ENCODE measurements around the gene CLECL1.

Gene CLECL1

DNA sequence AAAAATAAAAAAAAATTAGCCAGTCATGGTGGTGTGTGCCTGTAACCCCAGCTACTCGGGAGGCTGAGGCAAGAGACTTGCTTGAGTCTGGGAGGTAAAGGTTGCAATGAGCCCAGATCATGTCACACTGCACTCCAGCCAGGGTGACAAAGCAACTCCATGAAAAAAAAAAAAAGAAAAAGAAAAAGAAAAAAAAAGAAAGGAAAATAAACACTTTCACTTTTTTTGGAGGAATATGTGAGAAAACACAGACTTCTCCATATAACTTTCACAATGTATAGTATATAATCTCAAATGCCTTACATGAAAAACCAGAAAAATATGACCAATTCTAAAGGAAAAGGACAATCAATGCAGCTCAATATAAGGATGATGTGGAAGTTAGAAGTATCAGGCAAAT, 8.9 kb downstream of the CLECL1 start:
- no CpG with 5 or more reads among the region's 1 CpG for WGBS, 2 donors (ENCODE audit: extremely low coverage in 2 of 2, insufficient read length in 2 of 2, insufficient replicate concordance in 1 of 2)
- no peak overlapping the region for H3K4ac ChIP-seq (ENCODE audit: low read length)
- no peak overlapping the region for H3K4me3 ChIP-seq (ENCODE audit: low read length in 2 of 2)
- H3K4me1 ChIP-seq (ENCODE audit: control insufficient read depth in 2 of 2, insufficient read depth in 1 of 2, low read depth in 1 of 2, low read length in 2 of 2): no peaks in the 10 kb centered on the region
- H2BK15ac ChIP-seq (ENCODE audit: low read length): no peak overlapping the region
- no peak overlapping the region for H2AFZ ChIP-seq (ENCODE audit: low read length)
- no peaks in the 10 kb centered on the region for H3K79me1 ChIP-seq (ENCODE audit: low read depth, low read length)
- no peak overlapping the region for H3K23ac ChIP-seq (ENCODE audit: low read depth, low read length, poor library complexity)
- H3K18ac ChIP-seq (ENCODE audit: low read length): no peak overlapping the region
- no peak overlapping the region for H2BK12ac ChIP-seq (ENCODE audit: low read length)
- no peak overlapping the region for H2AK5ac ChIP-seq (ENCODE audit: low read depth, low read length)
- no peak for DNase-seq (ENCODE audit: low spot score)
- no peak overlapping the region for H2BK5ac ChIP-seq (ENCODE audit: low read length)
- H3K9ac ChIP-seq (ENCODE audit: low read depth, low read length, poor library complexity): no peak overlapping the region
- H2BK120ac ChIP-seq (ENCODE audit: low read depth, low read length): no peak overlapping the region
- H4K8ac ChIP-seq (ENCODE audit: low read depth, low read length): no peak overlapping the region
- H3K27ac ChIP-seq (replicated peaks; ENCODE audit: low read length): no peak overlapping the region
- H3K36me3 ChIP-seq (replicated peaks in 1 of 2; ENCODE audit: control insufficient read depth in 2 of 2, insufficient read depth in 2 of 2, low read length in 2 of 2): no peaks in the 10 kb centered on the region
- H3K9me3 ChIP-seq (replicated peaks in 1 of 2; ENCODE audit: control insufficient read depth in 2 of 2, insufficient read depth in 1 of 2, low read depth in 1 of 2, low read length in 2 of 2): peaks cover 0 to 2% of the 10 kb centered on the region in 2 donors
- no peak overlapping the region for H3K14ac ChIP-seq (ENCODE audit: low read length)
- no peaks in the 10 kb centered on the region for H3K27me3 ChIP-seq (ENCODE audit: control insufficient read depth in 3 of 3, insufficient read depth in 3 of 3, low read depth in 1 of 3, low read length in 3 of 3)
- no peak overlapping the region for H4K91ac ChIP-seq (ENCODE audit: low read depth, low read length, poor library complexity)
- no peak overlapping the region for H3K4me2 ChIP-seq (ENCODE audit: insufficient read depth, low read length, poor library complexity, severe bottlenecking)

DNA sequence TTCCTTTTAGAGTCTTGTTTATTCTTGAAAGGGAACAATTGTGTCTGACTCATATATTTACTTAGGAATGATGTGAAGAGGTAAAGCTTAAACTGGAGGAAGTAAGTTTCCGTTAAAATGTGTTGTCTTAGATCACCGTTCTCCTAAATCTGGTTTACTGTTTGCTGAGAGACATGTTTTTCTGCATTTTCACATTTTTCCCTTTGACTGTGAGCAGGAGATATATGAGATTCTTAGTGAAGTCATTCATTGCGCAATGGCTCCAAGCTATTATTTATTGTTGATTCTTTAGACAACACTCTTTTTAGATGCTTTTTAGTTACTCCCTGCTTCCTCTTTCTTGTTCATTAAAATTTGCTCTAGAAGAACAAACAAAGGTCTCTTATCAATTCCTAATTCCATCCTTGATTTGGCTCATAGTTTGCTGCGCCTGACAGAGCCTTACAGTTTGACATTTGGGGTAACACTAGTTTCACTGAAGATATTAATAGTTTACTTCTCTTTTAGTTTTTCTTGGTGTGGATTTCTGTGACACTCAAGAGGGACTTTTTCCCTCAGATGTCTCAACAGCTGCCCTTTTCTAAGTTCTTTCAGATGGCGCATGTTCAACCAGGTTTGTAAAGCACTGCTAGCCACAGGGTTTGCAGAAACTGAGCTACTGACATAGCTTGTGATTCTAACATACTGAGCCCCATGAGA, 11.4 kb downstream of the CLECL1 start:
- Histone ChIP-seq H3K14ac (ENCODE audit: low read length) (no peak overlapping the region), H2BK5ac (ENCODE audit: low read length) (no peak overlapping the region), H2AFZ (ENCODE audit: low read length) (no peak overlapping the region), H2AK5ac (ENCODE audit: low read depth, low read length) (no peak overlapping the region), H3K4me2 (ENCODE audit: insufficient read depth, low read length, poor library complexity, severe bottlenecking) (no peak overlapping the region), H3K4me3 (ENCODE audit: low read length in 2 of 2) (no peak overlapping the region), H3K9me3 (replicated peaks in 1 of 2; ENCODE audit: control insufficient read depth in 2 of 2, insufficient read depth in 1 of 2, low read depth in 1 of 2, low read length in 2 of 2) (peaks cover 0 to 2% of the 10 kb centered on the region in 2 donors), H2BK12ac (ENCODE audit: low read length) (no peak overlapping the region), H3K27me3 (ENCODE audit: control insufficient read depth in 3 of 3, insufficient read depth in 3 of 3, low read depth in 1 of 3, low read length in 3 of 3) (no peaks in the 10 kb centered on the region), H3K27ac (replicated peaks; ENCODE audit: low read length) (no peak overlapping the region), H4K91ac (ENCODE audit: low read depth, low read length, poor library complexity) (no peak overlapping the region), H3K36me3 (replicated peaks in 1 of 2; ENCODE audit: control insufficient read depth in 2 of 2, insufficient read depth in 2 of 2, low read length in 2 of 2) (no peaks in the 10 kb centered on the region), H3K18ac (ENCODE audit: low read length) (no peak overlapping the region), H3K9ac (ENCODE audit: low read depth, low read length, poor library complexity) (no peak overlapping the region), H3K79me1 (ENCODE audit: low read depth, low read length) (no peaks in the 10 kb centered on the region), H3K23ac (ENCODE audit: low read depth, low read length, poor library complexity) (no peak overlapping the region), H3K4ac (ENCODE audit: low read length) (no peak overlapping the region), H2BK120ac (ENCODE audit: low read depth, low read length) (no peak overlapping the region), H3K4me1 (ENCODE audit: control insufficient read depth in 2 of 2, insufficient read depth in 1 of 2, low read depth in 1 of 2, low read length in 2 of 2) (no peaks in the 10 kb centered on the region), H2BK15ac (ENCODE audit: low read length) (no peak overlapping the region), H4K8ac (ENCODE audit: low read depth, low read length) (no peak overlapping the region)
- no peak for DNase-seq (ENCODE audit: low spot score)
- whole genome bisulfite sequencing, 2 donors (ENCODE audit: extremely low coverage in 2 of 2, insufficient read length in 2 of 2, insufficient replicate concordance in 1 of 2): no CpG with 5 or more reads among the region's 5 CpGs

DNA sequence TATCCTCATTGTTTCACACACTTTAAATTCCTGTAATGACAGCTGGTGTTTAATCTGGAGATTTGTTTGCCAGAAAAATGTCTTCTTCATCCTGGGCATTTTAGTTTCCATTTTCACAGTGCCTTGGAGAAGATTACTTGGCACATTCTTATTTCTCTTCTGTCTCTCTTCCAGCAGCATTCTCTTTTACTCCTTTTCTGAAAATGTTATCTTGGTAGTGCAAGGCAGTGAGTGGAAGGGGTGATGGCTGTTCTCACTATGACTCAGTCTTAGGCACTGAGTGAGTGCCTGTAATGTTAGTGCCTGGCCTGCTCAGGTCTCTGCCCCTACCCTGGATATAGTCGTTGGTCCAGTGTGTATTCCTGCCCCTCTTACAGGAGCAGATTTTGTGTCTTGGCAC, 13.1 kb downstream of the CLECL1 start:
- Histone ChIP-seq H3K27me3 (ENCODE audit: control insufficient read depth in 3 of 3, insufficient read depth in 3 of 3, low read depth in 1 of 3, low read length in 3 of 3) (no peaks in the 10 kb centered on the region), H3K4me3 (ENCODE audit: low read length in 2 of 2) (no peak overlapping the region), H2BK15ac (ENCODE audit: low read length) (no peak overlapping the region), H4K91ac (ENCODE audit: low read depth, low read length, poor library complexity) (no peak overlapping the region), H2AFZ (ENCODE audit: low read length) (no peak overlapping the region), H2BK12ac (ENCODE audit: low read length) (no peak overlapping the region), H3K14ac (ENCODE audit: low read length) (no peak overlapping the region), H3K4me1 (ENCODE audit: control insufficient read depth in 2 of 2, insufficient read depth in 1 of 2, low read depth in 1 of 2, low read length in 2 of 2) (no peaks in the 10 kb centered on the region), H3K23ac (ENCODE audit: low read depth, low read length, poor library complexity) (no peak overlapping the region), H3K4me2 (ENCODE audit: insufficient read depth, low read length, poor library complexity, severe bottlenecking) (no peak overlapping the region), H3K27ac (replicated peaks; ENCODE audit: low read length) (no peak overlapping the region), H3K4ac (ENCODE audit: low read length) (no peak overlapping the region), H3K36me3 (replicated peaks in 1 of 2; ENCODE audit: control insufficient read depth in 2 of 2, insufficient read depth in 2 of 2, low read length in 2 of 2) (no peaks in the 10 kb centered on the region), H3K18ac (ENCODE audit: low read length) (no peak overlapping the region), H2BK120ac (ENCODE audit: low read depth, low read length) (no peak overlapping the region), H3K79me1 (ENCODE audit: low read depth, low read length) (no peaks in the 10 kb centered on the region), H3K9ac (ENCODE audit: low read depth, low read length, poor library complexity) (no peak overlapping the region), H3K9me3 (replicated peaks in 1 of 2; ENCODE audit: control insufficient read depth in 2 of 2, insufficient read depth in 1 of 2, low read depth in 1 of 2, low read length in 2 of 2) (peaks cover 0 to 2% of the 10 kb centered on the region in 2 donors), H2AK5ac (ENCODE audit: low read depth, low read length) (no peak overlapping the region), H4K8ac (ENCODE audit: low read depth, low read length) (no peak overlapping the region), H2BK5ac (ENCODE audit: low read length) (no peak overlapping the region)
- DNase-seq (ENCODE audit: low spot score): no peak
- no CpG with 5 or more reads among the region's 1 CpG for WGBS, 2 donors (ENCODE audit: extremely low coverage in 2 of 2, insufficient read length in 2 of 2, insufficient replicate concordance in 1 of 2)

DNA sequence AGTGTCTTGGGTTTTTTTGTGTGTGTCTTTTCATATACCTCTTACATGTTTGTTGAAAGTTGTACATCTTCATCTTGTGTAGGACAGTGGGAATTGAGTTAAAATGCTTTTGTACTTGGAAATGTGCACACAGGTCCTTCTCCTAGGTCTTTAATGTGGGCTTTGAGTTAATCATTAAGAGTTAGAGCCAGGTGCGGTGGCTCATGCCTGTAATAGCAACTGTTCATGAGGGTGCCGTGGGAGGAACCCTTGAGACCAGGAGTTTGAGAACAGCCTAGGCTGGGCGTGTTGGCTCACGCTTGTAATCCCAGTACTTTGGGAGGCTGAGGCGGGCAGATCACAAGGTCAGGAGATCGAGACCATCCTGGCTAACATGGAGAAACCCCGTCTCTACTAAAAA, 13.9 kb downstream of the CLECL1 start:
- Histone ChIP-seq H4K8ac (ENCODE audit: low read depth, low read length) (no peak overlapping the region), H3K4me1 (ENCODE audit: control insufficient read depth in 2 of 2, insufficient read depth in 1 of 2, low read depth in 1 of 2, low read length in 2 of 2) (no peaks in the 10 kb centered on the region), H2AK5ac (ENCODE audit: low read depth, low read length) (no peak overlapping the region), H2BK5ac (ENCODE audit: low read length) (no peak overlapping the region), H3K27ac (replicated peaks; ENCODE audit: low read length) (no peak overlapping the region), H2BK12ac (ENCODE audit: low read length) (no peak overlapping the region), H4K91ac (ENCODE audit: low read depth, low read length, poor library complexity) (no peak overlapping the region), H3K23ac (ENCODE audit: low read depth, low read length, poor library complexity) (no peak overlapping the region), H2BK15ac (ENCODE audit: low read length) (no peak overlapping the region), H3K79me1 (ENCODE audit: low read depth, low read length) (no peaks in the 10 kb centered on the region), H3K14ac (ENCODE audit: low read length) (no peak overlapping the region), H2BK120ac (ENCODE audit: low read depth, low read length) (no peak overlapping the region), H3K4me3 (ENCODE audit: low read length in 2 of 2) (no peak overlapping the region), H3K27me3 (ENCODE audit: control insufficient read depth in 3 of 3, insufficient read depth in 3 of 3, low read depth in 1 of 3, low read length in 3 of 3) (no peaks in the 10 kb centered on the region), H3K9ac (ENCODE audit: low read depth, low read length, poor library complexity) (no peak overlapping the region), H2AFZ (ENCODE audit: low read length) (no peak overlapping the region), H3K9me3 (replicated peaks in 1 of 2; ENCODE audit: control insufficient read depth in 2 of 2, insufficient read depth in 1 of 2, low read depth in 1 of 2, low read length in 2 of 2) (peaks cover 0 to 2% of the 10 kb centered on the region in 2 donors), H3K36me3 (replicated peaks in 1 of 2; ENCODE audit: control insufficient read depth in 2 of 2, insufficient read depth in 2 of 2, low read length in 2 of 2) (no peaks in the 10 kb centered on the region), H3K18ac (ENCODE audit: low read length) (no peak overlapping the region), H3K4ac (ENCODE audit: low read length) (no peak overlapping the region), H3K4me2 (ENCODE audit: insufficient read depth, low read length, poor library complexity, severe bottlenecking) (no peak overlapping the region)
- no peak for DNase-seq (ENCODE audit: low spot score)
- no CpG with 5 or more reads among the region's 7 CpGs for WGBS, 2 donors (ENCODE audit: extremely low coverage in 2 of 2, insufficient read length in 2 of 2, insufficient replicate concordance in 1 of 2)

Data from neuronal stem cell (in vitro differentiated cells).